Fibroblast of skin of left quadriceps (primary cell): ENCODE measurements around the gene CCSER2.
"Not testable (repeated sequence)": the region's sequence is repeated elsewhere in the genome, so short reads cannot be mapped to it uniquely, and the experiment has no call there.

ENCODE experiments used
- DNase-seq, 2 experiments: peaks; one replicate each; pipeline ENCODE4 v3.0.0-alpha.2; 2013; ENCODE audit warnings: low read depth in 2 of 2

CCSER2 gene

GRCh38 chr10:84452003-84452402, 123.6 kb downstream of the CCSER2 start:
- no peak for DNase-seq

DNA sequence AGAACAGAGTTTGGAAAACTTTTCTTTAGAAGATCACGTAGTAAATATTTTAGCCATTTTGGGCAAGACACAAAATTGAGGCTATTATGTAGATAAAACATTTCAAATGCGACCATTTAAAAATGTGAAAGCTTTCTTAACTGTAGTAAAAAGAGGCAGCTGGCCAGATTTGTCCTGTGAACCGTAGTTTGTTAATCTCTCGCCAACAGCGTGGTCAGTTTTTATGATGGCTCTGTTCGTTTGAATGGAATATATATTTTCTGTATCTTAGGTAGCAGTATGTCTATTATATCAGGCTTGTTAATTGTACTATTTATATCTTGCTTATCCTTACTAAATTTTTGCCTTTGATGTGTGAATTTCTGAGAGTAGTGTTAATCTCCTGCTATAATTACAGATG, 124.9 kb downstream of the CCSER2 start:
- DNase-seq = no peak

DNA sequence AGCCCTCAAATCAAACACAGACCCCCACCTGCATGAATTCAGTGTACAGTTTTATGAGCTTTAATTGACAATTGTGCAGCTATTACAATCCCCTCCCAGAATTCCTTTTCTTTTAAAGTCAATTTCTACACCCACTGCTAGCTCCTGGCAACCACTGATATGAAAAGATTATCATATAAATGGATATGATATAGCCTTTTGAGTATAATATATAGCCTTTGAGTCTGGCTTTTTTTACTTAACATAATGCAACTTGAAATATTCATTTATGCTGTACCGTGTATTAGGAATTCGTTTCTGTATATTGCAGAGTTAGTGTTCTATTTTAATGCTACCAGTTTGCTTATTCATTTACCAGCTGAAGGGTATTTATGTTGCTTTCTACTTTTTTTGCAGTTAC, 127.7 kb downstream of the CCSER2 start:
- DNase-seq = no peak

DNA sequence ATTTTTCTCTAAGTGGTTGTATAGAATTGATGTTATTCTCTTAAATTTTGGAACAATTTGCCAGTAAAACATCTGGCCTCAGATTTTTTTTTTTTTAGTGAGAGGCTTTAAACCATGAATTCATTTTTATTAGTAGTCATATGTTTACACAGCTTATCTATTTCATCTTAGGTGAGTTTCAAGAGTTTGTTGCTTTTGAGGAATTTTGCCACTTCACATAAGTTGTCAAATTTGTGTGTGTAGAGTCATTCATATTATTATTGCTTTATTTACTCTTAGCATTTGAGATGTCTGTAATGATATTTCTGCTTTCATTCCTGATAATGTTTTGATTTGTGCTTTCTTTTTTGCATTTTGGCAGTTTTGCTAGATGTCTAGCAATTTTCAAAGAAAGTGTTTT, 132.1 kb downstream of the CCSER2 start:
- no peak for DNase-seq

DNA sequence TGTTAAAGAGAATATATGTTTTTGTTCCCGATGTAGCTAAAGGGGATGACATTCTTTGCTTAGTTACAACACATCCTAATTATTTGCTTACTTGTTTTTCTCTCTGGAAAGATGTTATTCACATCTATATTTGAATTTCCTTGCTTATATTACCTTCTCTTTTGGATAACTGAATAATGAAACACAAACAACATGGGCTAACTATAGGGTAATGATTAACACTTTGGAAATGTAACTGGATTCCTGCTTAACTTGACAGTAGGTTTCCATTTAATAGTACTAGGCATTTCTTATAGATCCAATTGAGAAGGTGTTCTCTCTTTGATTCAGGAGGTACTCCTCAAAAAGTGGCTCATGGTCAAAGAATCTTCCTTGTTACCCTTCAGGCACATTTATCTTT, 141.1 kb downstream of the CCSER2 start:
- no peak for DNase-seq

DNA sequence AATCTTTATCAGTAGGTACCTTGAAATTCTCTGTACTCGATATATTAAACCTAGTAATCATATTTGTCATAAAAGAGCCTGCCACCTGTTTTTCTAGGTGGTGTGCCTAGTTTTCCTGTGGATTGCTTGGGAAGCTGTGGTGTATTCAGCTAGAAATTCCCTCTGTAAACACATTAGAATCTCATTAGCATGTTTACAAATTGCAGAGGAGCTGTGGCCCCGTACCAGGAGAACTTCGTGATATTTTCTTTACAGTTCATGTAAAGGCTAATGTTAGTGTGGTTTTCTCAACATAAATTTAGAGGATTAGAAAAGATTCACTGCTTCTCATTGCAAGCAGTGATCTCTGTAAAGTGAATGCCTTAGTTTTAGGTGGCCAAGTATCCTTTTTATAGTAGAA, 144.7 kb downstream of the CCSER2 start:
- DNase-seq = no peak

GRCh38 chr10:84477398-84478128, 149.2 kb downstream of the CCSER2 start:
- no peak for DNase-seq

DNA sequence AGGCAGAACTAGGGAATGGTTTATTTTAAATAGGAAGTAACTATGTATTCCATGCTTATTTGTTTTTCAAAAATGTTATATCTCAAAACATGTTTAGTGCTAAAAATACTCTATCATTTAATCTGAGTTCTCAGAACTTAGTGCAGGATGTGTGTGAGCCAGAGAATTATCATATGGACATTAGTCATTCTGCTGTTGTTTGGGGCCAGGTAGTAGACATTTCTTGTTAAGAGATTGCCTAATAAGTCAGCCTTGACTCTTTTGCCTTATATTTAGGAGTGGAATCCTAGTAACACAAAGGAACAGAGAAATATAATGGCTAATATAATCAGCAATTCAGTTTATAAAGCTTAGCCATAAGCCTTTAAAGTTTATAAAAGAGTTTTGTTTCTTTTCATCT, 149.8 kb downstream of the CCSER2 start:
- DNase-seq = no peak

- no peak for DNase-seq
These were observed 150.3 kb downstream of the CCSER2 start for GRCh38 chr10:84478679-84479078.

- no peak for DNase-seq
These were observed 156.2 kb downstream of the CCSER2 start for GRCh38 chr10:84484541-84484940.

- no peak for DNase-seq
These were observed 165.0 kb downstream of the CCSER2 start for GRCh38 chr10:84493361-84493760.

DNA sequence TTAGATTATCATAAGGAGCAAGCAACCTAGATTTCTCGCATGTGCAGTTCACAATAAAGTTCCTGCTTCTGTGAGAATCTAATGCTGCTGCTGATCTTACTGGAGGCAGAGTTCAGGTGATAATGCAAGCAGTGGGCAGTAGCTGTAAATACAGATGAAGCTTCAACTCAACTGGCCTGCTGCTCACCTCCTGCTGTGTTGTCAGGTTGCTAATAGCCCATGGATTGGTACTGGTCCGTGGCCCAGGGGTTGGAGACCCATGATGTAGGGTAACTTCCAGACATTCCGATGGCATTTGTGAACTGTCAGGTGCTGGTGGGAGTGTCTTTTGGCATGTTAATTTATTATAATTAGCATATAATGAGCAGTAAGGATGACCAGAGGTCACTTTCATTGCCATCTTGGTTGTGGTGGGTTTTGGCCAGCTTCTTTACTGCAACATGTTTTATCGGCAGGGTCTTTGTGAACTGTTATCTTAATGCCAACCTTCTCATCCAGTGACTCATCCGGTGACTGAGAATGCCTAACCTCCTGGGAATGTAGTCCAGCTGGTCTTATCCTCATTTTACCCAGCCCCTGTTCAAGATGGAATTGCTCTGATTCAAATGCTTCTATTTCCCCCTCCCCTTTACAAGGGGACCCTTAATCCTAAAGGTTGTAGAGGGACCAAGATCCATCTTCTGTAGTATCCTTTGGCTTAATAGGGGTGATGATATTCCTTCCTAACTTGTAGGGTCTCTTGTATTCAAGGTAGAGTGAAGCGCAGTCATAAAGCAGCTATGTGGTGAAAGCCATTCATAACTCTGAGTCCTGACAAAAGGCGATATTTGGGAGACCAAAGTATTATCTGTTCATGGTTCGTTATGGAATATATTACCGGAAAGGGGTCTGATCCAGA, 165.8 kb downstream of the CCSER2 start:
- DNase-seq = no peak

DNA sequence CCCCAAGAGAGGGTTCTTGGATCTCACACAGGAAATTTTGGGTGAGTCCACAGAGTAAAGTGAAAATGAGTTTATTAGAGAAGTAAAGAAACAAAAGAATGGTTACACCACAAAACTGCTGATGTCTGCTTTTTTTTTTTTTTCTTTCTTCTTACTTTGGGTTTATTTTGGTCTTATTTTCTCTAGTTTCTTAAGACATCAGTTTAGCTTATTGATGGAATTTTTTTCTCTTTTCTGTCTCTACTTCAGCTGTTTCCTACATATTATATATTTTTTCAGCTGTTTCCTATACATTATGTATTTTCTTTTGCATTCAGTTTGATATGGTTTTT, 166.4 kb downstream of the CCSER2 start:
- no peak for DNase-seq

DNA sequence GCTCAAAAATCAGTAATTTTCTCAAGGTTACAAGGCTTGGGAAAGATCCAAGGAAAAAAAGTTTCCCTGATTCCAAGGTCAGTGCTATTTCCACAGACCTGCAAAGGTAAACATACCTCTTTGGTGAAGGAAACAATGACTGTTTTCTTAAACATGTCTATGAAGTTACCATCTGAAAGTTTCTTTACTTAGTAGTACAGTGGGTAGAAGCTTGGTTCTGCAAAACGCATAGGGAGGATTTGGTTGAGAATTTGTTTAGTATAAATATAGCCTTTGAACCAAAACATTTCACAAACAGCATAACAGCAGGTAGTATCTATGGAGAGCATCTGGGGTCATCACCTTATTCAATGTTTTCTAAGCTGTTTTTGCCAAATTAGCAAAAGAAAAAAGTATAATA, 169.6 kb downstream of the CCSER2 start:
- no peak for DNase-seq

DNA sequence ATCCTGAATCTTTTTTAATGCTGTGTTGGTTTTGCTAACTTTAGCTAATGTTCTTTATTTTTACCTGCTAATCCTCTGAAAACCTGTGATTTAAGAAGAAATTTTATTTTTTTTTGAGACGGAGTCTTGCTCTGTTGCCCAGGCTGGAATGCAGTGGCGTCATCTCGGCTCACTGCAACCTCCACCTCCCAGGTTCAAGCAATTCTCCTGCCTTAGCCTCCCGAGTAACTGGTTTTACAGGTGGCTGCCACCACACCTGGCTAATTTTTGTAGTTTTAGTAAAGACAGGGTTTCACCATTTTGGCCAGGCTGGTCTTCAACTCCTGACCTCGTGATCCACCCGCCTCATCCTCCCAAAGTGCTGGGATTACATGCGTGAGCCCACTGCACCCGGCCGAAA, 170.7 kb downstream of the CCSER2 start:
- not testable (repeated sequence) for DNase-seq

DNA sequence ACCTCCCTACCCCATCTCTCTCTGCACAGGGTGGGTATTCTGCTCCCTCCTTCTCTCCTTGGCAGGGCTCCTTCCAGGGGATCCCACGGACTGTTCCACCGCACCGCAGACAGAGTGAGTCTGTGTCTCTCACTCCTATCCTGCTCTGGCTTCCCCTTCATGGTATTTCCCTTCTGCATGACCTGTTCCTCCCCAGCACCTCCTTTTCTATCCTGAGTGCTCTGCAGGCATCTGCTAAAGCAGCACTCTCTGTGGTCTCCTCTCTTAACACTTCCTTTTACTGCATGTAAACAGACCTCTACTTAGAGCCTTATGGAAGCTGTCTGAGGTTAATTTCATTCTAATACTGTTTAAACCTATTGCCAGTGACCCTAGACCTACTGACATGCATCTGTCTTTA, 171.5 kb downstream of the CCSER2 start:
- DNase-seq = no peak

DNA sequence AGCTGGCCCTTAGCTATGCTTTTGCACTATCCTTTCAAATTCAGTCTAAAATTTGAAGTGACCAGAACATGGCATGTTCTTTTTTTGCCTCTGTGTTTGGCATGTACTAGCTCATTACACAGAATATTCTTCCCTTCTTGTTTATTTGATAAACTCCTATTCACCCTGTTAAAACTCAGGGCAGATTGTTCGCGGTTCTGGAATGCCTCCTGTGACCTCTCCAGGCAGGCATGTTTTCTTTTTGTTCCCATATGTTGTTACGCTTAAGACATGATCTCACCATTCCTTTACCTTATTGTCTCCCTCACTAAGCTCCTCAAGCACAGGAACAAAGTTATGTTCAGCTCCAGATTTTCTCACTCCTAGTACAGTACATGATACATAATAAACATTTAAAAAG, 181.7 kb downstream of the CCSER2 start:
- DNase-seq = peak; percentile 9 to 11

DNA sequence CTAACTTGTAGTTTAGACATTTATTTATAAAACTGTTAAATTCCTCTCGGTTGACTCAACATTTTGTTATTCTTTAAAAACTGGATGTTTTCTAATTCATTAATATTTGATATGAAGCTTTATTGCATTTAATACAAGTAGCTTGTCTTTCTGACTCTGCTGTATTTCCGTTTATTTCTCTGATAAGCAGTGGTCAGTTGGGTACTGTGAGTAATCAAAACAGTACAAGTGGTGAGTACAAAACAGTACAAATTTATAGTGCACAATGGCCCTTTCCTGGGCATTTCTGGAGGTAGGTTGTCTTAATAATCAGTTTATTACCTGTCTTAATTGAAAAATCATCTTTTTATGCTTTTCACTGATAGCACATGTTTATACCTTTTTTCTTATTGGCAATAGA, 182.7 kb downstream of the CCSER2 start:
- DNase-seq = no peak

GRCh38 chr10:84511709-84512285, 183.4 kb downstream of the CCSER2 start:
- no peak for DNase-seq

DNA sequence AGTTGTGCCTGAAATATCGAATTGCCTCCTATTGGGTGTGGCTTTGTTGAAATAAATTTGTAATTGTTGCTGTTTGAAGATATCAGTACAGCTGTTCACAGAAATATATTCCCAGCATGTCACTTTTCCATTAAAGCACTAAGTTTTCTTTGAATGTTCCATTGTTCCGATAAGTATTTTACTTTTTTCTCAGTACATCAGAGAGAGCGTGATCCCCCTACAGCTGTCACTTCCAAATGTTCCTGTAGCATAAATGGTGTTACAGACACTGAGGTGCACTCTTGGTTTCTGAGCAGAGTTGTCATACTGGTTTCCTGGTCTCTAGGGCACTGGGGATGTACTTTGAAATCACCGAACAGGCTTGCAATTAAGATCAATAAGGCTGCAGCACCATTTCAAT, 189.2 kb downstream of the CCSER2 start:
- DNase-seq = no peak

- DNase-seq = no peak
These were observed 190.8 kb downstream of the CCSER2 start for GRCh38 chr10:84519235-84519634.

- no peak for DNase-seq
These were observed 192.6 kb downstream of the CCSER2 start for GRCh38 chr10:84521013-84521412.

DNA sequence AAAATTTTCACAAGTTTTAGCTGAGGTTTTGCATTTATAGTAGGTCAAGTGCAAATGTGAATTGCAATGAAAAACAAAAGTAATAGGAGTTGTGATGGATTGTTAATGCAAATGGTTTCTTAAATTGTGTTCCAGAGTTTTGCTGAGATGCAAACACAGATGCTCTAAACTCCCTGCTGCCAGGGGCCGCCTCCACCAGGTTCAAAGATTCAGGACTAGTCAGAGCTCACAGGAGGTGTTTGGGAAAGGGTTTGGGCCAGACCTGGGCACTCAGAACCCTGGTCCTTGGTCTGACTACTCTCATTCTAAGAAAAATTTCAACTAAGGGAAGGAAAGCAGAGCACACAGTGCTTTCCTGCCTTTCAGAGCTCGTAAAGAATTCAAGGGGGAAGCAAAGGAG, 193.1 kb downstream of the CCSER2 start:
- DNase-seq = no peak
